HS-5 (cell line): ENCODE data around the gene BANP.
"Not testable (repeated sequence)": the region's sequence is repeated elsewhere in the genome, so short reads cannot be mapped to it uniquely, and the experiment has no call there.

Experiments used
- DNase-seq: peaks from one replicate; pipeline ENCODE4 v3.0.0-alpha.2; 2012; ENCODE audit warnings: low read depth

BANP gene

DNA sequence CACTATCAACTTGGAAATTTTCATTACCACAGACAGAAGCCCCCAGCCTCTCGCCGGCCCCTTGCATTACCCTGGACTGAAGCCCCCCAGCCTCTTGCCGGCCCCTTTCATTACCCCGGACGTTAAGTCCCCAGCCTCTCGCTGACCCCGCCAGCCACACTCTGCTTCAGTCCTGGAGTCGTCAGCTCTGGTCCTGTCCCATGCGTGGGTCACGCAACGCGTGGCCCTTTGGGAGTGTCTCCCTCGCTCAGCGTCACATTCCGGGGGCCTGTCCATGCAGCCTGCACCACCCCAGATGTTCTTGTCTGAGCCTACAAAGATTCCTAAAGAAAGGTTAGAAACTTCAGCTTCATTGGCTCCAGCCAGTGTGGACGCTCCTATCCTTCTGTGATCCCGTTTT, 153.1 kb downstream of the BANP start:
- not testable (repeated sequence) for DNase-seq

DNA sequence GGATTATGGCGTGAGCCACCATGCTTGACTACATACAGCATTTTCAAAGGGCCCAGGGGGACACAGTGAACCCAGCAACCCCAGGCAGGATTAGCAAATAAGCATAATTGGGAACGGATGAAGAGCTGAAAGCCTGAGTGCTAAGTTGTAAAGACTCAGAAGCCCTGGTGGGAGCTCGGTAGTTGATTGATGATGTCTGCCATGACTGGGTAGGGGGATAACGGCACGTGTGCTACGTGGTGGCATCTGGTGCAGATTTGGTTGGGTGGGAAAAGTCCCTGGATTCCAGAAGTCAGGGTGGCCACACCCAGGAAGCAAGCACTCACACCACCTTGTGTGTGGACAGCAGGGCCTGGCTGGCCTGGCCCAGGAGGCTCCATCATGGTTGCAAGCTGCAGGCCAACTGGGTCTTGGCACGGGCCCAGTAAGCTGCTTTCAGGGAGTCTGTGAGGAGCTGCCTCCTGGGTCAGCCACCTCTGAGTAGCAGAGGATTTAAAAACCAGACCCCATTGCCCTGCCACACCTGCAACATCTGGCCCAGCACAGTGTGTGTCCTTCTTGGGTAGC, 154.4 kb downstream of the BANP start:
- not testable (repeated sequence) for DNase-seq

DNA sequence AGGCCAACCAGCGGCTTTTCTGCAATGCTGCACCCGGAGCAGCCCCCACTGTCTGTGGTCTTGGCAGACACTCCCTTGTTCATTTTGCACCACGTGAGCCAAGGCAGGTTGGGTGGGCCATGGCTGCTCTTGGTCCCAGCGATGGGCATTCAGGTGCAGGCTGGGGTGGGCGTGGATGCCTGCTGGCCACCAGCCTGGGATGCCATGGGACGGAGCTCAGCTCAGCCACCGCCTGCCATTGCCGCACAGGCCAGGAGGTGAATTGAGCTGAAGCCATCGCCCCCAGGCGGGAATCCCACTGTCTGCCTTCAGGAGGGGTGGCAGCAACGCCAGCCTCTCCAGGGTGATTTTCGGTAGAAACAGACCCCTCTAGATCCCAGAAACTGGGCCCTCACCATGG, 155.3 kb downstream of the BANP start:
- DNase-seq: not testable (repeated sequence)

DNA sequence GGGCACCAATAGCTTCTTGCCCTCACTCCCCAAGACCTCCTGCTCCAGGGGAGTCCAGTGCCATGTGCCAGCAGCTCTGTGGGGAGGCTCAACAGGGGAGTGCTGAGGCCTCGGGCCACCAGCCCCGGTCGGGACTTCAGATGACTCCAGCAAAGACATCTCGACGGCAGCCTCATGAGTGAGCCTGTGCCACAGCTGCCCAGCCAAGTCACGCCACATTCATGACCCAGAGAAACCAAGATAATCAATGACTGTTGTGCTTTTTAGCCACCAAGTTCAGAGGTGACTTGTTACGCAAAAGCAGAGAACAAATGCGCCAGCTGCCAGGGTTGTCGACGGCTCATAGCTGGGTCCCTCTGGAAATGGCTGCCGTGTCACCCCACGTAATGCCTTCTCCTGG, 157.5 kb downstream of the BANP start:
- DNase-seq: no peak

DNA sequence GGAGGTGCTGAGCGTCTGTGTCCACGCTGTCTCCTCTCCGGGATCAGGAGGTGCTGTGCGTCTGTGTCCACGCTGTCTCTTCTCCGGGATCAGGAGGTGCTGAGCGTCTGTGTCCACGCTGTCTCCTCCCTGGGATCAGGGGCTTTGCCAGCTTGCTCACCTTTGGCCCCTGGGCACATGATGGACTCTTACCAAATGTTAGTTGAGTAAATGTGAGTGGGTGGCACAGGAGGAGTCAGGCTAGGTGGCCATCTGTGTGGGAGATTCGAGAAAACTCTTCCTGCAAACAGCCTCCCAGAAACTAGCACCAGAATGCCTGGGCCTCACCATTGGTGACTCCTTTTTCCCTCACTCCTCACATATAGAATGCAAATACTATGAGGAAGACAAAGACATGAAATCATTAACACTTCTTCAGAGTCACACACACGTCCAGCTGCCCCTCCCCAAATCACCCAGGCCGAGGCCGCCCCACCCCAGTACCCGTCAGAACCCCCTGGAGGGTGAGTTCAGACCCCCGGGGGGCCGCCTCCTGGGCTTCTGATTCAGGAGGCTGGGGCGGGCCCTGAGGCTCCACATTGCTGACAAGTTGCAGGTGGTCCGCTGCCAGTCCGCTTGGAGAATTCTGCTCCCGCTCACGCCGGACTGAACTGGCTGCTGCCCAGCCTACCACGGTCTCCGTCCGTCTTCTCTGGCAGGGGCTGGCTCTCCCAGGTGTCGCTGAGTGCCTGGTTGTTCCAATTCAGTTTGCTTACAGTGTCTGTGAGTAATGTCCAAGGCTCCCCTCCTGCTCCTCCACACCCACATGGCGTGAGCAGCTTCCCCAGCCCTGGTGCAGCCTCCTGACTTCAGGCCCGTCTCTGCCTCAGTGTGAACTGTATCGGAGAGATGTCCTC, 158.7 kb downstream of the BANP start:
- DNase-seq: not testable (repeated sequence)

DNA sequence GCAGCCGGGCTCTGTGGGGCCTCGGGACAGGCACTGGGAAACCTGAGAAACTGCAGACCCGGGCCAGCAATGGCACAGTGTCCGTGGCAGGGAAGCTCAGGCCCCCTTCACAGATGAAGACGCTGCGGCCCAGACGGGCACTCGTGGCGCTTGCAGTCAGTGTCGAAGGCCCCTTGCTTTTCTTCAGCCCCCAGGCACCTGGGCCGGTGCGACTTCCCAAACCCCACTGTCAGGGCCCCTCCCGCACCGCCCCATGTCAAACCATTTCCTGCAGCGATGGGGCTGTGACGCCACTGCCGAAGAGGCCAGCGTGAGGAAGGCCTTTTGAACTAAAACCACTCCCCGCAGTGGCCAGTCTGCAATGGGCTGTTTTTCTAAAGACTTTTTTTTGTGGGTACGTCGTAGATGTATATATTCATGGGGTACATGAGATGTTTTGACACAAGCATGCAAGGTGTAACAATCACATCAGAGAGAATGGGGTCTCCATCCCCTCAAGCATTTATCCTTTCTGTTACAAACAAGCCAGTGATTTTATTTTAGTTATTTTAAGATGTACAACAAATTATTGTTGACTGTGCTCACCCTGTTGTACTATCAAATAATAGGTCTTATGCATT, 159.8 kb downstream of the BANP start:
- not testable (repeated sequence) for DNase-seq

DNA sequence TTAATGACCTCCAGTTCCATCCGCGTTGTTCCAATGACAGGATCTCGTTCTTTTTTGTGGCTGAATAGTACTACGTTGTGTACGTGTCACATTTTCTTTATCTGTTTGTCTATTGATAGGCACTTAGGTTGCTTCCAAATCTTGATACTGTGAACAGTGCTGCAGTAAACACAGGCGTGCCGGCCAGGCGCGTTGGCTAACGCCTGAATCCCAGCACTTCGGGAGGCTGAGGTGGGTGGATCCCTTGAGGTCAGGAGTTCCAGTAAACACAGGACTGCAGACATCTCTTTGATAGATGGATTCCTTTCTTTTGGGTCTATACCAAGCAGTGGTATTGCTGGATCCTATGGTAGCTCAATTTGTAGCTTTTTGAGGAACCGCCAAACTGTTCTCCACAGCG, 160.7 kb downstream of the BANP start:
- not testable (repeated sequence) for DNase-seq

DNA sequence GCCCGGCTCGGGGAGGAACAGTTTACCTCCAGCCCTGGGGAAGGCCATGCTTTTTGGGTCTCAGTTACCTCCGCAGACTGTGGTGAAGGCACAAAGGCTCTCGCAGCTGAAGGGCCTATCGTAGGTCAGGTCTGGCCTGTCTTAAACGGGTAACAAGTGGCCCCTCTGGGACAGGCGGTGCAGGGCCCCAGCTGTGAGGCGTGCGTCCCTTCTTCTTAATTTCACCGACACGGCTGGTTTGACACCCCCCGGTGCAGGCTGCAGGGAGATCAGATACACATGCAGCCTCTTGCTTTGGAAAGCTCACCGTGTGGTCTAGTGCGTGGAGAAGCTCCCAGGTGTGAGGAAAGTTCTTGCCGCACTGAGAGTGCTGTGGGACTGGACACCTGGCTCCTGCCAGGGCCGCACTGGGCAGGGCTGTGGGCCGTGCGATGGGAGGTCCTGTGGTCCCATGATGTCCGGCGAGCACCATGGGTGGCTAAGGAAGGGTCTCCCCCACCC, 162.4 kb downstream of the BANP start:
- no peak for DNase-seq

DNA sequence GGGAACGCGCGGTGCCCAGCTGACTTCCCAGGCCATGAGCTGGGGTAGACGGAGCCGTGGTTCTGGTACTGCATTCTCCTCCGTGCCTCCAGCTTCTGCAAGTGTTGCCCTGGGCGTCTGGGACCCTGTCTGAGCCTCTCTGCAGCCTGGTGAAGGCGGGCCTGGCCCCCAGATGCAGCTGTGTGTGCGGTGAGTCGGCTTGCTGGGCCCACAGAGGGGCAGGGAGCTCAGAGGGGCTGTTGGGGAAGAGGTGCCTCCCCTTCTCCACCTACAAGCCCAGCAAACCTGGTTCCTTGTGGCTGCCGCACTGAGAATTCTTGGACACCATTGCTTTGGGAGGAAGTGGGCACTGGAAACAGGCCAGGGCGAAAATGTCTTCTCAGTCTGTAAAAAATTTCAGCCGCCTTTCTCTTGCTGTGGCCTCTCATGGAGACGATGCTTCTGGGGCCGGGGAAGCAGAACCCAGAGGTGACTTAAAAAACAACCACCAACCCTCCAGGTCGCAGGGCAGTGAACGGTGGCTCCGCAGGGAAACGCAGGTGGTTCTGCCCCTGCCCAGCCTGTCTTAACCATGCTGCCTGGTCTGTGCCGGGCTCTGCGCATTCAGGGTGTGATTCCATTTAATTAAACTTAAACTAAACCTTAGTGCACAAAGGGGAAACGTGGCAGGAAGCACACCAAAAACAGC, 163.5 kb downstream of the BANP start:
- not testable (repeated sequence) for DNase-seq

DNA sequence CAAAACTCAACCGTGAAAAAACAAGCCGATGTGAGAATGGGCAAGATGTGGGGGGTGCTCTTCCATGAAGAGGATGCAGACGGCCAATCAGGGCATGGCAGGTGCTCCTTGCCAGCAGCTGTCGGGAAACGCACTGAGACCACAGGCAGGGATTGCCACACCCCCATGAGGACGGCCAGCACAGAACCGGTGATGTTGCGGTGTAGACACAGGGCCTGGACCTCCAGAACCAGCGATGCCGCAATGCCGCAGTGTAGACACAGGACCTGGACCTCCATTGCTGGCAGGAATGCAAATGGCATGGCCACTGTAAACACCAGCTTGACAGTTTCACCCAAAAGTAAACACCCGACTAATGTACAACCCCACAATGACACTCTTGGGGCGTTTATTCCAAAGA, 164.9 kb downstream of the BANP start:
- DNase-seq: no peak

DNA sequence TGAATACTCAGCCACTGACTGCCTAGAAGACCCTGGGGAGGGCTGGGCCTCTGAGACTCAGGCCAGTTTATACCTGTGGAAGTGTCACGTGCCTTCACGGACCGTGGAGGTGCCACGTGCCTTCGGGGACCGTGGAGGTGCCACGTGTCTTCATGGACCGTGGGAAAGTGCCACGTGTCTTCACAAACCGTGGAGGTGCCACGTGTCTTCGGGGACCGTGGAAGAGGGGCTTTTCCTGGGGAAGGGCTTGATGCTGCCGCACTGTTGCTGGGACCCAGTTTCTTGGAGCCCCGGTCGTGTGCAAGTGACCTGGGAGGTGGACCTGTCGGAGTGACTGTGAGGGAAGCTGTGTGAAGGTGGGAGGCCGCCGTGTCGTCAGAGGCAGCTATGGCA, 166.2 kb downstream of the BANP start:
- no peak for DNase-seq

DNA sequence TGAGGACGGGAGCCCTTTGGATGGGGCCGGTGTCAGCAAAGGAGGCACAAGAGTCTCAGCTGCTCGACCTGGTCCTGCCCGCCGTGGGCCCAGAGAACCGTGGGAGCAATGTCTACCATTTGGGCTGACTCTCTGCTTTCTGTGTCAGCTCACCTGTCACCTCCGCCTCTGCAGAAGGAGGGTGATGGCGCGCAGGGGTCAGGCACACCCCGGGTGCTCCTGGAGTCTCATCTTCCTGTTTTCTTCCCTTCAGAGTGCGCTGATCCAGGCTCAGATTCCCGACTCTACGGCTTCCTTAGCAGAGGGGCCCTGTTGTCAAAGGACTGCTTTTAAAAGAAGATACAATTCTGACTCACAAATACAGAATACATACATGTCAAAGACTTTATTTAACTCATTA, 167.1 kb downstream of the BANP start:
- DNase-seq: no peak

DNA sequence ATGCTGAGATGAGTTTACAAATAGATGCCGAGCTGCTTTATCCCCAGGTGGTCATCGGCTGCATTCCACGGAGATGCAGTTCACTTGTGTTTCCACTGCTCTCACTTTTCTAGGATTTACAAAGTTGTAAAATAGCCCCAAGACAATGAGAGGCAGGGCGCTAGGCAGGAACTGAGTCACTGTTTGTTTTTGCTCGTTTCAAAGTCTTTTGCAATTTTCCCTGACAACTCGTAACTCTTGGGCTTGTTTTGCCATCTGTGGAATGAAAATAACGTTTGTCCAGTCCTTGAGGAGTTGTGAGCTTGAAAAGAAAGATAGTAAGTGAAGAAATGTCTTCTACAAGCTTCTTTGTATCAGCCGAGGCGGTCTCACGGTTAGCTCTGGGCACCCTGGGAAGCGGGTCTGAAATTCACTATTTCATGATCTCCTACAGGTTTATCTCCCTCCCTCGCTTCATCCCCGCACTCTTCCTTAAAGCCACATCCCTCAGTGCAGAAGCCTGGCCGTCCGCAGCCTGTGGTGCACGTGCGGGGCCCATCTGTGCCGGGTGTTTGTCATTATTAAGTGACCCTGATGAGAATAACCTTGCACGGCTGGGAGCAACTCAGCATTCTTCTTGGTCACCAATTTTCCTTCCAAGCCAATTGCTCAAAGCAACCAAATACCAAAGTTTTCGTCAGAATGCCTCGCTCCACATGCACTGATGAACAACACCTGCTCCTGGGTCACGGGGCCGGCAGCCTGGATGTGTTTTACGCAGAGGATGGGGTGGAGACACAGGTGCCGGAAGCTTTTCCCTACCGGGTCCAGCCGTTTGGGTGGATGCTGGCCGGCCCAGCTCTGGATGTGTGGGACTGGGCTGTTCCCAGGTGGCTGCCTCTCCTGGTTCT, 167.9 kb downstream of the BANP start:
- peak; percentile 57 for DNase-seq

DNA sequence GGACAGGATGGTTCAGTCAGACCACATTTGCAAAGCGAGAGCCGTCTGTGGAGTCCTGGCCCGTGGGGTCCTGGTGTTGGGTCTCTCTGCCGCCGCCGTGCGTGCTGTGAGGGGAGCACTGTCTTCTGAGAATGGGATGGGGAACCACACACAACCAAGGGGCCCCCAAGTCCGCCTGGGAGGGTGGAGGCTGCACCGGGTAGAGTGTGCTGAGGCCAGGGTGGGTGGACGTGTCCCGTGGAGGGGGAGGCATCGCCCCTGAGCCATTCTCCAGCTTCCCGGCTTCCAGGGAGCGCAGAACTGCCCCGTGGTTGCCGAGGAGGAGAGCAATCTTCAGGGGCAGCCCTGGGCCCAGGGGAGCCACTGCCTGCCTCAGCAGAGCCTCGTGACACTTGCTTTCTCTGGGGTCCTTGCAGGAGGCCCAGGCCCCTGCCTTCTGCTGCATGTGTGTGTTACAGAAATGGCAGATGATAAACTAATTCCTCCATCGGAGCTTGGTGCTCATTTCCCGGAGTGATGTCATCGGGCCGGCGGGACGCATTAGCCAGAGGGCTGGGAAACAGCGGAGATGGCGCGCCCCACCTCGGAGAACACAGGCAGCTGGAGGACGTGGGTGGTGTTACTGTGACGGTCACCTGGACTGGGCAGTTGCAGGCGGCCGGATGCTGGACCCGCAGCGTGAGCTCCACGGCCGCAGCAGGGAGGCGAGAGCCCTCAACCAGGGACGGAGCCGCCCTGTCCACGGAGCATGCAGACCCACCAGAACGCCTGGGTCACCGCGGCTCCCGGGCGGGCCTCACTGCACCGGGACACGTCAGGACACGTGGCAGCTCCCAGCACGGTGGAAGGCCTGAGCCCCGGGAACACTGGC, 168.9 kb downstream of the BANP start:
- DNase-seq: not testable (repeated sequence)

DNA sequence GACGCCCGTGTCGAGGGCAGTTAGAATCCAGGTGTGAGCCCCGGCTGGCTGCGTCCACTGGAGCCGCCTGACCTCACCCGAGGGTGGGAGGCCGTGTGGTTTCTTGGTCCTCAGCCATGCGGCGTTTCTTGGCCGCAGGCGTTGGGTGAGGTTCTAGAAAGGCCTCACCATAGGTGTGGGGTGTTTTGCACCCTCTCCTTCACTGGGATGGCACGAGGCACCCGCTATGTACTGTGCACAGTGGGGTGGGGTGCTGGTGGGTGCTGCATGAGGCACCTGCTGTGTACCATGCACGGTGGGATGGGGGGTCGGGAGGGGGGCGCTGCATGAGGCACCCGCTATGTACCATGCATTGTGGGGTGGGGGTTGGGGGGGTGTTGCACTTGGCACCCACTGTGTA, 169.6 kb downstream of the BANP start:
- DNase-seq: no peak

DNA sequence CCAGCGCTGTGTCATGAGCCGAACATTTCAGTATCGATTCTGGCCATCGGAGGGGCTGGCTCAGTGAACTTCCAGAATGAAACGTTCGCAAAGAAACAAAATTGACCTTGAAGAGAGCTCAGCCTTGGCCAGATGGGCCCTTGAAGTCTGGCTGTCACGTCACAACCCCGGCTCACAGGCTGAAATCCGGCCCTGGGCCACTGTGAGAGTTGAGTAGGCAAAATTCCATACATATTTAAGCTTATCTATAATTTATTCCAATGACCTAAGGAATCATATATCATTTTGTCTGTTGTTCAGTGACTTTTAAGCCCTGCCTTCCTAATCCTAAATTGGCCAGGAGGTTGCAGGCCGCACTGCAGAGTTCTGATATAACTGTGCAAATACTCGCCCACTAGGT, 170.2 kb downstream of the BANP start:
- not testable (repeated sequence) for DNase-seq

DNA sequence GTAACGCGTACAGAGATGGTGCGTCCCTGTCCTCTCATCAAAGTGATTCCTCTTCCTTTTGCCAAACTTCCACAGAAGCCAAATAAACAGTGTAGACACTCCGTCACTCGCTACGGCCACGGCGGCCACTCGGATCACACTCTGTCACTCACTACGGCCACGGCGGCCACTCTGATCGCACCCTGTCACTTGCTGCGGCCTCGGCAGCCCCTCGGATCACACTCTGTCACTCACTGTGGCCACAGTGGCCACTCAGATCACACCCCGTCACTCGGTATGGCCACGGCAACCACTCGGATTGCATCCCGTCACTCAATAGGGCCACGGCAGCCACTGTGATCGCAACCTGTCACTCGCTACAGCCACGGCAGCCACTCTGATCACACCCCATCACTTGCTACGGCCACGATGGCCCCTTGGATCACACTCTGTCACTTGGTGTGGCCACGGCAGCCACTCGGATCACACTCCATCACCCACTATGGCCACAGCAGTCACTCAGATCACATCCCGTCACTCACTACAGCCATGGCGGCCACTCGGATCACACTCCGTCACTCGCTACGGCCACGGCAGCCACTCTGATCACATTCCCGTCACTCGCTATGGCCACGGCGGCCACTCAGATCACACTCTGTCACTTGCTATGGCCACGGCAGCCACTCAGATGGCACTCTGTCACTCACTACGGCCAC, 170.8 kb downstream of the BANP start:
- no peak for DNase-seq
